Activated T-helper 1 cell treated with anti-CD3 and anti-CD28 coated beads, Interleukin-12 subunit alpha, Interleukin-12 subunit beta, Interleukin-2, Interleukin-4 antibody, amounts not matched to agents 30 ng/mL and 10 ng/mL and 1 ng/mL, durations not matched to agents 14 hours and 24 hours and 36 hours (primary cell): Measurements from ENCODE around the gene SLA2. TPM values are rescaled to one million over a fixed set of nuclear protein-coding genes. Genes with fewer than 3 reads are reported as not detected.
A peak's percentile ranks its signal among the peaks of the same experiment; 100 is the strongest.
"Not testable (repeated sequence)": the region's sequence is repeated elsewhere in the genome, so short reads cannot be mapped to it uniquely, and the experiment has no call there.

Source experiments
- DNase-seq: peaks from one replicate; pipeline ENCODE4 v3.0.0; 2021; ENCODE audit warnings: low spot score
- H3K27ac Mint-ChIP-seq: one replicate; pipeline ENCODE4 v1.8.0; 2021; ENCODE audit warnings: mild to moderate bottlenecking, mixed read lengths
- H3K27me3 Mint-ChIP-seq: one replicate; pipeline ENCODE4 v1.8.0; 2022; ENCODE audit warnings: mild to moderate bottlenecking, moderate library complexity, mixed read lengths; ENCODE audit not compliant: insufficient read depth
- H3K36me3 Mint-ChIP-seq: one replicate; pipeline ENCODE4 v1.8.0; 2021; ENCODE audit warnings: low read depth, mixed read lengths
- H3K4me1 Mint-ChIP-seq: one replicate; pipeline ENCODE4 v1.8.0; 2021; ENCODE audit warnings: low read depth, mixed read lengths
- H3K4me3 Mint-ChIP-seq: one replicate; pipeline ENCODE4 v1.8.0; 2021; ENCODE audit warnings: mild to moderate bottlenecking, moderate library complexity, mixed read lengths
- H3K9me3 Mint-ChIP-seq: one replicate; pipeline ENCODE4 v1.8.0; 2021; ENCODE audit warnings: mixed read lengths
- intact Hi-C: fragments of 100-400 bp; cut with micrococcal nuclease; formaldehyde crosslinking; loops from one replicate; pipeline ENCODE4 v1.15.1; 2024
- total RNA-seq: library from RNA; stranded (reverse); gene quantifications from 2 replicates; pipeline ENCODE4 v1.2.3, GENCODE V29; 2022

The SLA2 gene, protein sequence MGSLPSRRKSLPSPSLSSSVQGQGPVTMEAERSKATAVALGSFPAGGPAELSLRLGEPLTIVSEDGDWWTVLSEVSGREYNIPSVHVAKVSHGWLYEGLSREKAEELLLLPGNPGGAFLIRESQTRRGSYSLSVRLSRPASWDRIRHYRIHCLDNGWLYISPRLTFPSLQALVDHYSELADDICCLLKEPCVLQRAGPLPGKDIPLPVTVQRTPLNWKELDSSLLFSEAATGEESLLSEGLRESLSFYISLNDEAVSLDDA
- total RNA-seq, result 62.0 and 64.0 TPM in 2 replicates

DNA sequence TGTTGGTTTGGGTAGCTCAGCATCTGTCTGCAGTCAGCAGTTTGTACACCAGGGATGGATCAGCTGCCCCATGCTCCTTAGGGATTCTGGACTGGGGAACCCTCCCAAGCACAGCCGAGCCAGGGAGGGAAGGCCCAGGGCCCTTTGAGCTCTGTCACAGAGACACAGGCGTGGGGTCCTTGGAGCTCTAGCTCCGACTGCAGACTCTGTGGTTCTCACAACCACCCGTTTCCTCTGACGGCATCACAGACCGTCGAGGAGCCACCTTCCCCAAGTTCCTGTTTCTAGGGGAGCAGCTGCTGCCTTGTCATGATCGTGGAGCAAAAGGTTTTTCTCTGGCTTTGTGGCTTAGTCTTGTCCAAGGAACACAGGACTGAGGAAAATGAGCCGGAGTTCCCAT lies at the start of gene SLA2:
TSS of gene SLA2 (minus strand) at position 199 of the 400 bp plus-strand sequence. CDS start 4,861 bp downstream, outside the sequence.
- no peaks in the 10 kb centered on the region for H3K27me3 Mint-ChIP-seq
- intact Hi-C loops, result loop anchor here (2.0 to 10.0 kb wide), 5 partner anchors 33 to 309 kb away; partner anchors contain the start of gene SAMHD1
- peaks cover 48% of the 10 kb centered on the region for H3K4me1 Mint-ChIP-seq
- DNase-seq, result peak; percentile 61
- H3K9me3 Mint-ChIP-seq, result no peaks in the 10 kb centered on the region
- H3K36me3 Mint-ChIP-seq, result peaks cover 23% of the 10 kb centered on the region
- H3K4me3 Mint-ChIP-seq, result peak within 1 kb of the TSS; percentile 98
- H3K27ac Mint-ChIP-seq, result peak within 1 kb of the TSS; percentile 99

DNA sequence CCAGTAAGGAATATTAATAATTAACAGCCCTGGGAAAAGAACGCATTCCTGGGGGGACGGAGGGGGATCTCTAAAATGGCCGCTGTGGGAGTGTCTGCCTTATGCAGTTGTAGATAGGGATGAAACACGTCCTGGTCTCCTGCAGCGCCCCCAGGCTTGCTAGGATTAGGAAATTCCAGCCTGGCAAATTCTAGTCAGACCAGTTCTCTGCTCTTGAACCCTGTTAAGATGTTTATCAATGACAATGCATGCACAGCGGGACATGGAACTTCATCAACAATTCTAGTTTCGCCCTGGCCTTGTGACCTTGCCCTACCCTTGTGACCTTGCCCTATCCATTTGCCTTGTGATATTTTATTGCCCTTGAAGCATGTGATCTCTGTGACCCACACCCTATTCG lies 49.5 kb upstream of the SLA2 start:
- intact Hi-C loops, H3K4me1 Mint-ChIP-seq, H3K36me3 Mint-ChIP-seq, H3K27ac Mint-ChIP-seq, H3K9me3 Mint-ChIP-seq, DNase-seq, H3K27me3 Mint-ChIP-seq, H3K4me3 Mint-ChIP-seq: not testable (repeated sequence)

DNA sequence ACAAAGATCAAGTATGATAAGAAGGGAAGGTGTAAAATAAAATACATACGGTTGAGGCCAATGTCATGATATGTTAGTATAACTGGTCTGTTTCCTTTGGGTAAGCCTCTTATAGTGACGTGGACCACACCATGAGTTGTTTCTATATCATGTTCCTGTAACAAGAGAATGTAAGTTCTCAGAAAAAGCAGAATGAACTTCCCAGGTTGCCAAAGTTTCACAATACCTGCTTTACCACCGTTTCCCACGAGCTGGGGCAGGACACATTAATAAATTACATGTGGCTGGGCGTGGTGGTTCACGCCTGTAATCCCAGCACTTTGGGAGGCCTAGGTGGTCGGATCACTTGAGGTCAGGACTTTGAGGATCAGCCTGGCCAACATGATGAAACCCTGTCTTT lies 42.6 kb upstream of the SLA2 start:
- Mint-ChIP-seq H3K9me3 (no peaks in the 10 kb centered on the region), H3K4me1 (no peaks in the 10 kb centered on the region), H3K27me3 (no peaks in the 10 kb centered on the region), H3K4me3 (no peak overlapping the region), H3K27ac (no peak overlapping the region), H3K36me3 (peaks cover 2% of the 10 kb centered on the region)
- intact Hi-C loops, result no loop called here
- DNase-seq, result no peak

DNA sequence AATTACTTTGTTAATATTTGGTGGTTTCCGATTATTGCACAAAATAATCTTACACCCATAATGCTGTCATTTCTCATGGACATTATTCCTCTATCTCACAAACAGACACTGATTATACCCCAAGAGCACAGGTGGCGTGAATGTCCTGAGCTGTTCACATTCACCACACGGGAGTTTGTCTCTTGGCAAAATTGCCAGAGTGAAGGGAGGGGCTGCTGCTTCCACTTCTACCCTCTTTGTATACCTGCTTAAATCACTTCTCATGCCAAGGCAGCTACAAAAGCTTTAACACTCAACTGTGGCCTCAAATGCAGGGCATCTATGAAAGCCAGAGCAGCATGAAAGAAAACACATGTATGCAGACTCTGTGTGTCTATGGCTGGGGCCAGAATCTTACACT lies 41.9 kb upstream of the SLA2 start:
- Mint-ChIP-seq H3K4me1 (no peaks in the 10 kb centered on the region), H3K9me3 (no peaks in the 10 kb centered on the region), H3K4me3 (no peak overlapping the region), H3K36me3 (peaks cover 2% of the 10 kb centered on the region), H3K27me3 (no peaks in the 10 kb centered on the region), H3K27ac (no peak overlapping the region)
- intact Hi-C loops, result no loop called here
- DNase-seq, result no peak

DNA sequence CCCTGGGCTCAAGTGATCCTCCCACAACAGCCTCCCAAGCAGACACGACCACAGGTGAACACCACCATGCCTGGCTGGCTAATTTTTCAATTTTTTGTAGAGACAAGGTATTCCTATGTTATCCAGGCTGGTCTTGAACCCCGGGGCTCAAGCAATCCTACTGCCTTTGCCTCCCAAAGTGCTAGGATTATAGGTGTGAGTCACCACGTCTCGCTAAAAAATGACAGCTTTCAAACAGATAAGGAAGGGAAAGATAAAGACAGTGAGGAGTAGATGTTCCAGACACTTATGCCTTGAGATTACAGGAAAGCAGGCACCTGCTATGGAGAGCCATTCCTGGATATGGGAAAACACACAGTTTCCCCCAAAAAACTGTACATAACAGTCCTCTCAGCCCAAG lies 40.9 kb upstream of the SLA2 start:
- H3K9me3 Mint-ChIP-seq, result no peaks in the 10 kb centered on the region
- intact Hi-C loops, result no loop called here
- no peaks in the 10 kb centered on the region for H3K27me3 Mint-ChIP-seq
- no peak for DNase-seq
- H3K4me3 Mint-ChIP-seq, result no peak overlapping the region
- peaks cover 4% of the 10 kb centered on the region for H3K36me3 Mint-ChIP-seq
- no peaks in the 10 kb centered on the region for H3K4me1 Mint-ChIP-seq
- no peak overlapping the region for H3K27ac Mint-ChIP-seq

DNA sequence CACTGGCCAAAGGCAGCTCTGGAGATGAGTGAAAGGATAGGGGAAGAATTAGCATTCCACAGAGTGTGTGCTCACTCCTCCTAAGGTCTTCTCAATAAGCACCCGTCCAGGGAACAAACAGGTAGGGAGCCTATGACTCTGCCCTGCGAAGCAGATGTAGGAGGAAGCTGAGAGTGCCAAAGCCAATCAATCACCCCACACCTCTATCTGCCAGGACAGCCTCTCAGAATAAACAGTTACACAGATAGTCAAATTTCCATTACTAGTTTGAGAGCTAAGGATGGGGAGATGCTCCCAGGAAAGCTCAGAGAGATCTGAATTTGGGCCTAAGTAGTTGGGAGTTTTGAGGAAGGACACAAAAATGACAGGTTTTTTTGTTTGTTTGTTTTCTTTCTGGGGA lies 40.5 kb upstream of the SLA2 start:
- Mint-ChIP-seq H3K9me3 (no peaks in the 10 kb centered on the region), H3K4me1 (no peaks in the 10 kb centered on the region), H3K4me3 (no peak overlapping the region), H3K27me3 (no peaks in the 10 kb centered on the region), H3K27ac (no peak overlapping the region), H3K36me3 (peaks cover 4% of the 10 kb centered on the region)
- intact Hi-C loops, result no loop called here
- DNase-seq, result no peak

DNA sequence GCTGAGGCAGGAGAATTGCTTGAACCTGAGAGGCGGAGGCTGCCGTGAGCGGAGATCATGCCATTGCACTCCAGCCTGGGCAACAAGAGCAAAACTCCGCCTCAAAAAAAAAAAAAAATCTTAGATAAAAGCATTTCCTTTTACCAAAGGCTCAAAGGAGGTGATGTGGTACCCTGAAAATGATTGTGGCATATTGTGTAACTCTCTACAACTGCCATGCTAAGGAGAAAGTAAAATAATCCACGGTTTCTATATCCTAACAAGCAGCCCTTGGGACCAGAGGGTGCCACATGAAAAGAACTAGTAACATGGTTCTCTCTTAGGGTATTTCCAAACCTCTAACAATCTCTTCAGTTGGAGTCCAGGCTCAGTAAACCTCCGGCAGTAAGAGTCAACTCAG lies 38.8 kb upstream of the SLA2 start:
- Mint-ChIP-seq H3K9me3 (no peaks in the 10 kb centered on the region), H3K36me3 (peaks cover 6% of the 10 kb centered on the region), H3K27ac (no peak overlapping the region), H3K27me3 (no peaks in the 10 kb centered on the region), H3K4me1 (no peaks in the 10 kb centered on the region), H3K4me3 (no peak overlapping the region)
- no peak for DNase-seq
- intact Hi-C loops, result no loop called here

DNA sequence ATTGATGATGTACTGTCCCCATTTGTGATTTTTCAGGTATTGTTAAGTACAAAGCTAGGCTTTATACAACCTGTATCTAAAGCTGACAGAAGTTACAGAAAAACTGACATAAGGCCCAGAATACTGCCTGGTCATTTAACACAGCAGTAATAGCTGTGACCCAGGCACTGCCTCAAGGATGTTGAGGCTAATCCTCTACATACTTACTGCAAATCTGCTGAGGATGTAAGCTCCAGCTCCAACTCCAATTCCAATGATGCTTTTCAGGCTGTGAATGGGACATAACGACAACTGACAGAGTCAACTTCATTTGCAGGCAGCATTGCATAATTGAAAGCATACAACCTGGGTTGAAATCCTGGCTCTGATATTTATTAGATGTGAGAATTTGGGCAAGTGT lies 36.3 kb upstream of the SLA2 start:
- Mint-ChIP-seq H3K27ac (no peak overlapping the region), H3K4me3 (no peak overlapping the region), H3K9me3 (no peaks in the 10 kb centered on the region)

DNA sequence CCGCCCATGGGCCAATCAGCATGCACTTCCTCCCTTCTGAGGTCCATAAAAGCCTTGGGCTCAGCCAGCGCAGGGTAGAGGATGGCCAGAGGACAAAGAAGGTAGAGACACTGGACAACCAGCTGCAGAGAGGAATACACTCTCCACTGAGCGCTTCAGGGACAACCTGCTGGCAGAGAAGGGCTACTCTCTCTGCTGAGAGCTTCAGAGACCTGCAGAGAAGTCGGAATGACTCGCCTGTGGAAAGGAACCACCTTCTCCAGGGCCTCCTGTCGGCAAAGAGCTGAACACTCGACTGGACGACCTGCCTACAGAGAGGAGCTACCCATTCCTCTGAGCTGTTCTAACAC lies 31.4 kb upstream of the SLA2 start:
- Mint-ChIP-seq H3K9me3 (no peaks in the 10 kb centered on the region), H3K36me3 (peaks cover 9% of the 10 kb centered on the region), H3K4me1 (no peaks in the 10 kb centered on the region), H3K4me3 (no peak overlapping the region), H3K27ac (no peak overlapping the region), H3K27me3 (no peaks in the 10 kb centered on the region)
- intact Hi-C loops, result no loop called here
- DNase-seq, result no peak

More for the DNA sequence above, 36.3 kb upstream of the SLA2 start:
- intact Hi-C loops, result no loop called here
- no peak for DNase-seq
- peaks cover 10% of the 10 kb centered on the region for H3K36me3 Mint-ChIP-seq
- H3K4me1 Mint-ChIP-seq, result no peaks in the 10 kb centered on the region
- H3K27me3 Mint-ChIP-seq, result no peaks in the 10 kb centered on the region

DNA sequence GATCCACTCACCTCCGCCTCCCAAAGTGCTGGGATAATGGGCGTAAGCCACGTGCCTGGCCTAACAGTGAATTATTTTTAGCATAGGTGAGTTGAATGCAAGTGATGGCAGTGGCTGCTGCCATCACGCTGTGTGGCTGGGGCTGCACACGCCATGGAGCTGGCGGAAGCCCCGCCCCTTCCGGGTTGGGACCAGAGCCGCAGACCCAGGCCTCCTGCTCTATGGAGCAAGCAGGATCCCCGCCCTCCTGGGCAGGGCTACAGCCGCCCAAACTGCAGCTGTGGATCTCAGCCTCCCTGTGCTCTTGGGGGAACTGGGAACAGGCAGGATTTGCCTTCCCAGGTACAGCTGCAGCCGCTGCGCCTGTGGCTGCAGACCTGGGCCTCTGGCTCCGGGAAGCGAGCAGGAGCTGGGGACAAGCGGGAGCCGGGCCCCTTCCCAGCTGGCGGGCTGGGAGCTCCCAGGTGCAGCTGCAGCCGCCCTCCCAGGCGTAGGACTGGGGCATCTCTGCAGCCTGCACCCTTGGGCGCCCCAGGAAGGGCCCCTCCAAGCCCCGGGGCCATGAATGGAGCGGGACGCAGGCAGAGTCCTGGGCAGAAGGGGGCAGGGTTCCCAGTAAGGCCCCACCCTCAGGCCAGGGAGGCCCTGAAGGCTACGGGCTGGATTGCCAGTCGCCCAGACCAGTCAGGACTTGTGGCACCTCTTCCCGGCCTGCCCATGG lies 30.9 kb upstream of the SLA2 start:
- Mint-ChIP-seq H3K27ac (no peak overlapping the region), H3K4me3 (no peak overlapping the region), H3K4me1 (no peaks in the 10 kb centered on the region), H3K27me3 (peaks cover 1% of the 10 kb centered on the region), H3K9me3 (no peaks in the 10 kb centered on the region), H3K36me3 (peaks cover 8% of the 10 kb centered on the region)
- intact Hi-C loops, result no loop called here
- DNase-seq, result no peak

DNA sequence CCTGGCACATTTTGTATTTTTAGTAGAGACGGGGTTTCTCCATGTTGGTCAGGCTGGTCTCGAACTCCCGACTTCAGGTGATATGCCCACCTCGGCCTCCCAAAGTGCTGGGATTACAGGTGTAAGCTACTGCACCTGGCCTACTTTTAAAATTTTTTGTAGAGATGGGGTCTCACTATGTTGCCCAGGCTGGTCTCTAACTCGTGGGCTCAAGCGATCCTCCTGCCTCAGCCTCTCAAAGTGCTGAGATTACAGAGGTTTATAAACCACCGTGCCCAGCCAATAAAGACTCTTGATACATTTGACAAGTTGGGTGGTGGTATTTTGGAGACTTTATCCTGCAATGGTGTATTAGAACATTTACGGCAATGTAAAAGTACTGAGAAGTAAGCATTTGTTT lies 29.5 kb upstream of the SLA2 start:
- H3K27ac Mint-ChIP-seq, intact Hi-C loops, H3K27me3 Mint-ChIP-seq, H3K4me3 Mint-ChIP-seq, H3K9me3 Mint-ChIP-seq, DNase-seq, H3K4me1 Mint-ChIP-seq: not testable (repeated sequence)
- peaks cover 10% of the 10 kb centered on the region for H3K36me3 Mint-ChIP-seq

DNA sequence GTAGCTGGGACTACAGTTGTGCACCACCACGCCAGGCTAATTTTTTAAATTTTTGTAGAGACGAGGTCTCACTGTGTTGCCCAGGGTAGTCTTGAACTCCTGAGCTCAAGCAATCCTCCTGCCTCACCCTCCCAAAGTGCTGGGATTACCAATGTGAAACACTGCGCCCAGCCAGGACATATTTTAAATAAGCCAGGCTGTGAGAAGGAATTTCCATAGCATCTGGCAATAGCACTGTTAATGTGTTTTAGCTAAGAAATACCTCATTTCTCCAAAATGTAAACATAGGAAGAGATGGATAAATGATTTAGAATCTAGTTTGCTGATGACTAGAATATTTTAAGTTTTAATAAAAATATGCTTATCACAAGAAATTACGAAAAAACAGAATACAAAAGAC lies 27.0 kb upstream of the SLA2 start:
- Mint-ChIP-seq H3K9me3 (no peaks in the 10 kb centered on the region), H3K4me1 (no peaks in the 10 kb centered on the region), H3K4me3 (no peak overlapping the region), H3K27ac (no peak overlapping the region), H3K36me3 (peaks cover 8% of the 10 kb centered on the region), H3K27me3 (peaks cover 1% of the 10 kb centered on the region)
- DNase-seq, result no peak
- intact Hi-C loops, result no loop called here

DNA sequence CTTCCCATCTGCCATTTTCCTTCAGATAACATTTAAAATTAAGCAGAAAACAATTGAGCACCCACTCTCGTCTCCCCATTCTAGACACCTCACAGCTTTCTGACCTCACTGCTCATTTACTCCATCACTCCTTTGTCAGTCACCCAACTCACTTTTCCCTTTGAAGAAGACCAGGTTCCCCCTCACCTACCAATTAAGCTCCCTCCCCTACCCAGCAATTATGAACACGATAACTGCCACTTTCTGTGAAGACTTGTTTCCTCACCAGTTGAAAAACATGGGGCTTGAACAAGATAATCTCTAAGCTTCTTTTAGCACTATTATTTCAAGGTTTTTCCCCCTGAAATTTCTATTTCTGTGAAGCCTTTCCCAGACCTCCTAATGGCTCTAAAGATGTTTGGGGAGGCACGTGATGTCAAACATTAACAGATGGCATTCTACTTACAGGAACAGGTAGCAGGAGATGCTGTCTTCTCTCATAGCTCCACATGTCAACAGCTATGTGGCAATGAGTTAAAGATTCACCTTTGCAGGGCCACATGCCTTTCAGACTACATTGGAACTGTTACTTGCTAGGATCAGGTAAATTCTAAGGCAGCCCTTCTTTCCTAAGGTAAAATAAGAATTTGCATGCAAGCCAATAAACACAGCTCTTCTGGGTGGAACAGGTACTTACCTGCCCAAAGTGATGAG lies 24.8 kb upstream of the SLA2 start:
- Mint-ChIP-seq H3K27ac (no peak overlapping the region), H3K4me1 (no peaks in the 10 kb centered on the region), H3K27me3 (peaks cover 1% of the 10 kb centered on the region), H3K9me3 (no peaks in the 10 kb centered on the region), H3K36me3 (peaks cover 8% of the 10 kb centered on the region), H3K4me3 (no peak overlapping the region)
- no peak for DNase-seq
- intact Hi-C loops, result no loop called here
